Hair follicle dermal papilla cell (primary cell): Measurements from ENCODE around the gene DHH. TPM values are rescaled to one million over a fixed set of nuclear protein-coding genes. Genes with fewer than 3 reads are reported as not detected.

Source experiments
- small RNA-seq: library from RNA; depleted of rRNA; stranded (forward); fragments of <200 nt; gene quantifications from one replicate; pipeline ENCODE3, GENCODE V24; 2012
- total RNA-seq: library from RNA; depleted of rRNA; stranded (reverse); fragments of >200 nt; gene quantifications from 2 replicates; pipeline ENCODE4 v1.2.3, GENCODE V29; 2012

The DHH gene
- not detected in 2 replicates for total RNA-seq

DNA sequence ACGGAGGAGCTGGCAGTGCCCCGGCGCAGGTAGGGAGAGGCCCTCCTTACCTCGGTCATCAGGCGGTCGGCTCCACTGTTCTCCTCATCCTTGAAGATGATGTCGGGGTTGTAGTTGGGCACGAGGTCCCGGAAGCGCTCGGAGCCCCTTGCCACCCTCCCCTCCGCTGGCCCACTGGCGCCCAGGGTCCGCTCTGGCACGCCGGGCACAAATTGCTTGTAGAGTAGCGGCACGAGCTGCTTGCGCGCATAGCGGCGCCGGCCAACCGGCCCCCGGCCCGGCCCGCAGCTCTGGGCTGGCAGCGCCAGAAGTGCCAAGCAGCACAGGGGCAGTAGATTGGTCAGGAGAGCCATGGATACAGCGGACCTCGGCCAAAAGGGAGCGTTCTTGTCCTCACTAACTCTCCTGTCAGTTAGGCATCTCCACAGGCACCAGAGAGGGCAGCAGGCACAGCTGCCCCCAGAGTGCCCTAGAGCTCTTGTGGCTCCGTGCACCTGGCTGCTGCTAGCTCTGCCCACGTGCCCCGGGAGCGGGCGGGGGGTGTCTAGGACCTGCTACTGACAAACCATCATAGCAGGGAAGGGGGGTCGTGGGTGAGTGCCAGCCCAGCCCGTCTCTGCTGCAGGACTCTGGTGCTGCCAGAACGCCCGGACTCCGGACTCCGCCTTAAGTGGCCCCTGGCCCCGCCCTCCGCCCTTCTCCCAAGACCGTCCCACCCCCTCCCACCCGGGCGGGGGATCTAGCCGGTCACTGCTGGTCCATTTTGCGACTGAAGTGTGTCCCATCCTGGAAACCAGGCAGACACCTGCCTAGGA lies at the start of gene DHH:
TSS of gene DHH (minus strand) at position 642 of the 815 bp plus-strand sequence. CDS start at position 353, 289 bp downstream.

DNA sequence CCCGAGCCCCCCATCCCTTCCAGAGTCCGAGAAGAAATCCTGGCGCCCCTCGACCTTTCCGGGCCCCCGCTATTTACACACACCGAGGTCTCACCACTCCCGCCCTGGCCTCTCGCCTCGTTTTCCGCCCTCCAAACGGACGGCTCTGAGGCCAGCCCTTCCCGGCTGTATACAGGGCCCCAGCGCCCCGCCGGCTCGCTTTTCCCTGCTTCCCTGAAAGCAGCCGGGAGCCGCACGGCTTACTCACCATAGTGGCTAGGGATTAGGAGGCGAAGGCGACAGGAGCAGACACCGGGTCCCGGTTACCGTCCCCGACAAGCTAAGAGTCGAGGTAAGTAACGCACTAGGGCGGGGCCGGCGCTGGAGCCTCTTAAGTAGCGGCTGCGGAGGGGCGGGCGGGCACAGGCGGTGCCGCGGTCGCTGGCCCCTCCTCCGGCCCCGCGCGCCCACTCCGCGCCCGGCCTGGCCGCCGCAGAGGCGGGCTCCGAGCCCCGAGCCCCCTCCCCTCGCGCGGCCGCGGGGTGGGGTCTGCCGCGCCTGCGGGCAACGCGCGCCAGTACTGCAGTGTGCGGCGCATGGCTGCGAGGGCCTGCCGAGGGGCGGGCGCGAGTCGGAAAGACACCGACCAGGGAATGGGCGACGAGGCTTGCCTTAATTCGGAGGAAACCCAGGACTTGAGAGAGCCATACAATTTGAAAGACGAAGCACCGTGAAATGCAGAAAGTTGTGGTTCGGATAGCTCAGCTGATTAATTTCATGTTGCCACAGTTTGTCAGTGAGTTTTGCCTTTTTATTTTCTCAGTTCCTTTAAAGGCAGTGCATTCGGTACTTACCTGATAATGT lies 36.7 kb upstream of the DHH start, which contains the start of gene TUBA1B:
TSS of gene TUBA1B (minus strand) at position 345 of the 843 bp plus-strand sequence. CDS start at position 250, 95 bp downstream.

DNA sequence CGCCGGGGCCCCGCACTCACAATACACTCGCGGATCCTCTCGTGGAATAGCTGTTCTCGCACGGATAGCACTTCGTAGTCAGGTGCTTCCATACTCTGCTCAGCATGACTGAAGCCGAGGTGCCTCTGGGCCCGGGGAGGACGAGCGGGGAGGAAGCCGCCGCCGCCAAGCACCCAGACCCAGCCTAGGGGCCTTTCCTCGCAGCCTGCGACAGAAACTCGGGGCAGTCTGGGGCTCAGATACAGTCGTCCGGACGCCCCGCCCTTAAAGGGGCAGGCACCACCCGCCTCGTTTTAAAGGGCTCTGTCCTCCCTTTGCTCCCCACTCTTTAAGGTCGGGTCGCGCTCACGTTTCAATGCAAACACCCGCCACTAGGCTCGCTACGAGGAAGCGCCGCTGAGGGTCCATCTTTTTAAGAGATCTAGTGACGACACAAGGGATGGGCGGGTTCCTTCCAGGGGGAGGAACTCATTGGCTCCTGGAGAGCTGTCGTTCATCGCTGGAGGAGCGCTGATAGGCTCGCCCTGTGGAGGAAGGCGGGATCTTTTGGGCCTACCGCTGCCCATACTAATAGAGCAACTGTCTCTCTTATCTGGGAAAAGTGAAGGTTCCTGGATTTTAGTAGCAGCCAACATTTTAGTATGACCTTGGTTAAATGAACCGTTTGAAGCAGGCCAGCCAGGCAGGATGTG lies 16.0 kb upstream of the DHH start, which contains the start of gene LMBR1L:
TSS of gene LMBR1L (minus strand) at position 384 of the 692 bp plus-strand sequence. CDS start at position 92, 292 bp downstream.

DNA sequence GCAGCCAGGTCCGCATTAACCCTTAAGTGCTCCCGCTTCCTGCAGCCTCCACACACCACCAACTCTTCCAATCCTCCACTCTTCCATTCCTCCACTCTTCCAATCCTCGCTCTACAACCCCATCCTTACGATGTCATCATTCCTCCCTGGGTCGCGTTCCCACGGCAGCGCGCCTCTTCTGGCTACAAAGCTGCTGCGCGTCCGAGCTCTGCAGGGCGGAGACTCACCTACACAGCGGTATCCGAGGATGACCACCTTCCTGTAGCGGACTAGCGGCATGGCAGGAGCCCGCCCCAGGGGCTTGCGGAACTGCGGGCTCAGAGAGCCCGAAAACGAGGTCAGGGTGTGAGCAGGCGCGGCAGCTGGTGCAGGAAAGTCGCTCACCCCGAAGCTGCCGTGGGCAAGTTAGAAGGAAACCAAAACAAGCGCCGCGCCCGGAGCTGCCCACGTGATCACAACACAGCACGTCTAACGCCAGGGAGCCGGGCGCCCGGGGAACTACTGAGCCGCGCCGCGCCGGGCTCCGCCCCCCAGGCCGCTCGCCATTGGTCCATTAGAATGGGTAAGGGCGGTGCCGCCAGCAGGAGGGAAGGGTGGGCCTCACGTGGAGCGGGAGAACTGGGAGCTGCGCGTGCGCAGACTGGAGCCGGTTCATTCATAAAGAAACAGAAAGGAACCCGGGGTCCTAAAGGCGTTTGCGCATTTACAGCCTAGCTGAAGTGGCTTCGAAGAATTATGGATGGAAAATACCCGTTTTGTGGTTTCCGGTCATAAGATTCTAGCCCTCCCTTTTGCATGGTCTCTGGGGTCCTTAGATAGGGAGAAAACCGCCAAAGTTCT lies 24.9 kb downstream of the DHH start, which contains the start of gene RHEBL1:
TSS of gene RHEBL1 (minus strand) at position 473 of the 840 bp plus-strand sequence. CDS start at position 279, 194 bp downstream.

DNA sequence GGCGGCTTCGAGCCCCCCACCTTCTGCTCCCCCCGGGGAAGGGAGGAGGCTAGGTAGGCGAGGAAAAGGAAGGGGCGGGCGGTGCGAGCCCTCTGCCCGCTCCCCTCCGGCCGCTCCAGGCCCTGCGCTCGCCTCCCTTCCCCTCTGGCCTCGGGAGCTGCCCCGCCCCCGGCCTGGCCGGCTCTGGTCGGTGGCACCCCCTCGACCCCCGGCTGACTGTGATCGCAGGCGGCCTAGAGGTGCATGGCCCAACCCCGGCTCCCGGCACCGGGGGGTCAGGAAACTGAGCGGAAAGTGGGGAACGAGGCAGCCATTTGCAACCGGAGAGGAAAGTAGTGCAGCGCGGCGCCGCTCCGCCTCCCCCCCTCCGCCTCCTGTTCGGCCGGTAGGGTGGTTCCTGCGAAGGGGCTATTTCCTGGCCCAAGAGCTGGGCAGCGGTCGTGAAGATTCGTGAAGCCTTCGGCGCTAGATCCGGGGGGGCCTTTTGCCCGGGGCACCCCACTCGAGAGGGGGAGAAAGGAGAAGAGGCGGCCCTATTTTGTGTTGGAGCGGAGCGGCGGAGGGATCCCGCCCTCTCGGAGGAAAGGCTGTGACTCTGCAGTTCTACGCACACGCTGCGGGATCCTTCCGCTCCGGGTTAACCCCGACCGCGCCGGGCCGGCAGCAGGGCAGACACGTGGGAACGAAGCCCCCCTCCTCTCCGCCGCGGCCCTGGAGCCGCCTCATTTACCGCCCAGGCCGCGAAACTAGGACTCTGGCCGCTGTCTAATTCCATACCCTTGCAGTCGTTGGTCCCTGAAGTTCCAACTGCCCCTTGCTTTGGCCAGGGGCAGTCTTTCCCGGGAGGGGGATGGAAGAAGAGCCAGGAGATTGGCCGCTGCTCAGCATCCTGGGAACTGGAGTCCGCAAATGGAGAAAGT lies 34.1 kb downstream of the DHH start, which contains the start of gene KMT2D:
TSS of gene KMT2D (minus strand) at position 558 of the 920 bp plus-strand sequence. CDS start 5,470 bp downstream, outside the sequence.

Small RNA genes within 50 kb of the gene (small RNA-seq; reads per million reads assigned to genes)
- gene RF00019: not detected

Other genes starting within 250 kb of the DHH start
- gene DDX23, start 242.6 kb downstream of the DHH start, total RNA-seq: 45.2 and 54.8 TPM in 2 replicates
- 0.16 TPM in 1 of 2 replicates, not detected in the other for gene RND1, start 228.9 kb downstream of the DHH start, total RNA-seq
- gene FKBP11, start 169.3 kb downstream of the DHH start, total RNA-seq: 15.9 and 16.7 TPM in 2 replicates
- gene ARF3, start 137.3 kb downstream of the DHH start, total RNA-seq: 54.5 and 61.6 TPM in 2 replicates
- 0.16 TPM in 1 of 2 replicates, not detected in the other for gene WNT10B, start 123.1 kb downstream of the DHH start, total RNA-seq
- gene WNT1, start 116.5 kb downstream of the DHH start, total RNA-seq: not detected in 2 replicates
- 0.12 and 0.16 TPM in 2 replicates for gene DDN, start 95.4 kb downstream of the DHH start, total RNA-seq
- gene PRKAG1, start 76.0 kb downstream of the DHH start, total RNA-seq: 74.5 and 87.3 TPM in 2 replicates
- gene KMT2D, start 34.0 kb downstream of the DHH start, total RNA-seq: 39.2 and 40.6 TPM in 2 replicates
- 0.36 TPM in 1 of 2 replicates, not detected in the other for gene RHEBL1, start 24.8 kb downstream of the DHH start, total RNA-seq
- gene LMBR1L, start 16.0 kb upstream of the DHH start, total RNA-seq: 22.5 and 36.3 TPM in 2 replicates
- gene TUBA1B, start 36.6 kb upstream of the DHH start, total RNA-seq: 828 and 1,068 TPM in 2 replicates
- gene TUBA1A, start 94.3 kb upstream of the DHH start, total RNA-seq: 803 and 1,028 TPM in 2 replicates
- 310 and 435 TPM in 2 replicates for gene TUBA1C, start 170.3 kb upstream of the DHH start, total RNA-seq
- gene PRPH, start 200.3 kb upstream of the DHH start, total RNA-seq: 0.12 and 0.16 TPM in 2 replicates
- 1.8 and 3.6 TPM in 2 replicates for gene TROAP, start 228.5 kb upstream of the DHH start, total RNA-seq
- 0.12 TPM in 1 of 2 replicates, not detected in the other for gene C1QL4, start 242.4 kb upstream of the DHH start, total RNA-seq